GM18520 (cell line): Measurements from ENCODE around the gene MICU1.
"Not testable (repeated sequence)": the region's sequence is repeated elsewhere in the genome, so short reads cannot be mapped to it uniquely, and the experiment has no call there.

Source experiments
- ATAC-seq: cut with Tn5 transposase; IDR thresholded peaks from one replicate; pipeline ENCODE4 v1.9.1; 2021; ENCODE audit not compliant: unreplicated experiment

The MICU1 gene

GRCh38 chr10:72455889-72456595 lies 169.8 kb downstream of the MICU1 start:
- ATAC-seq, result no peak

- no peak for ATAC-seq
Observed at GRCh38 chr10:72449941-72450441, 175.9 kb downstream of the MICU1 start.

- ATAC-seq, result no peak
Observed at GRCh38 chr10:72445851-72446250, 180.0 kb downstream of the MICU1 start.

- ATAC-seq, result not testable (repeated sequence)
Observed at GRCh38 chr10:72442969-72443368, 182.9 kb downstream of the MICU1 start.

- no peak for ATAC-seq
Observed at GRCh38 chr10:72435570-72435969, 190.3 kb downstream of the MICU1 start.

- not testable (repeated sequence) for ATAC-seq
Observed at GRCh38 chr10:72430936-72431335, 194.9 kb downstream of the MICU1 start.

GRCh38 chr10:72429931-72430330 lies 195.9 kb downstream of the MICU1 start:
- ATAC-seq, result no peak

- no peak for ATAC-seq
Observed at GRCh38 chr10:72426986-72427385, 198.9 kb downstream of the MICU1 start.

- no peak for ATAC-seq
Observed at GRCh38 chr10:72425133-72425532, 200.7 kb downstream of the MICU1 start.

GRCh38 chr10:72424561-72424960 lies 201.3 kb downstream of the MICU1 start:
- no peak for ATAC-seq

GRCh38 chr10:72423426-72423825 lies 202.5 kb downstream of the MICU1 start:
- no peak for ATAC-seq

- ATAC-seq, result no peak
Observed at GRCh38 chr10:72421885-72422540, 203.9 kb downstream of the MICU1 start.

- ATAC-seq, result no peak
Observed at GRCh38 chr10:72419241-72419640, 206.6 kb downstream of the MICU1 start.

- no peak for ATAC-seq
Observed at GRCh38 chr10:72418679-72419078, 207.2 kb downstream of the MICU1 start.

GRCh38 chr10:72417971-72418370 lies 207.9 kb downstream of the MICU1 start:
- ATAC-seq, result no peak

GRCh38 chr10:72416661-72417060 lies 209.2 kb downstream of the MICU1 start:
- no peak for ATAC-seq

GRCh38 chr10:72414642-72415041 lies 211.2 kb downstream of the MICU1 start:
- no peak for ATAC-seq

GRCh38 chr10:72409167-72409566 lies 216.7 kb downstream of the MICU1 start:
- ATAC-seq, result no peak

GRCh38 chr10:72407927-72408600 lies 217.8 kb downstream of the MICU1 start:
- ATAC-seq, result no peak

- no peak for ATAC-seq
Observed at GRCh38 chr10:72407471-72407870, 218.4 kb downstream of the MICU1 start.

GRCh38 chr10:72395581-72395980 lies 230.3 kb downstream of the MICU1 start:
- ATAC-seq, result not testable (repeated sequence)

GRCh38 chr10:72392571-72392970 lies 233.3 kb downstream of the MICU1 start:
- no peak for ATAC-seq
